HEK293T (cell line): ENCODE data around the gene OR10G3.
"Not testable (repeated sequence)": the region's sequence is repeated elsewhere in the genome, so short reads cannot be mapped to it uniquely, and the experiment has no call there.

Experiments used
- CTCF ChIA-PET: fragments of 350-600 bp; formaldehyde crosslinking; extraction: SDS; loops from one replicate; lab custom pipeline; 2021; ENCODE audit warnings: antibody characterized with exemption, inconsistent platforms; lab: Yijun Ruan, JAX
- POLR2A ChIA-PET: fragments of 350-600 bp; formaldehyde crosslinking; extraction: SDS; loops from one replicate; lab custom pipeline; 2020; ENCODE audit warnings: antibody characterized with exemption, inconsistent platforms; lab: Yijun Ruan, JAX
- DNase-seq: peaks from one replicate; pipeline ENCODE4 v3.0.0; 2012; ENCODE audit warnings: mixed read lengths; ENCODE audit errors: extremely low spot score
- ARNT ChIP-seq: fragments of 450-650 bp; IDR thresholded peaks from 2 replicates; pipeline ENCODE4 v1.6.1; 2017; ENCODE audit warnings: mild to moderate bottlenecking
- BHLHE40 ChIP-seq: fragments of 450-650 bp; IDR thresholded peaks from 2 replicates; pipeline ENCODE4 v1.6.1; 2016; ENCODE audit warnings: mild to moderate bottlenecking, moderate library complexity, borderline replicate concordance
- CTBP1 ChIP-seq: fragments of 450-650 bp; IDR thresholded peaks from 2 replicates; pipeline ENCODE4 v1.6.1; 2016; ENCODE audit warnings: borderline replicate concordance
- ELF4 ChIP-seq: fragments of 450-650 bp; IDR thresholded peaks from 2 replicates; pipeline ENCODE4 v1.6.1; 2017; ENCODE audit warnings: antibody characterized with exemption
- FOXA1 ChIP-seq: fragments of 450-650 bp; IDR thresholded peaks from 2 replicates; pipeline ENCODE4 v1.6.1; 2016; ENCODE audit warnings: mild to moderate bottlenecking
- FOXK2 ChIP-seq: fragments of 450-650 bp; IDR thresholded peaks from 2 replicates; pipeline ENCODE4 v1.6.1; 2016; ENCODE audit warnings: mild to moderate bottlenecking
- FOXM1 ChIP-seq: fragments of 450-650 bp; IDR thresholded peaks from 2 replicates; pipeline ENCODE4 v1.6.1; 2017; ENCODE audit warnings: mild to moderate bottlenecking, borderline replicate concordance
- HDGF ChIP-seq: fragments of 450-650 bp; IDR thresholded peaks from 2 replicates; pipeline ENCODE4 v1.6.1; 2017; ENCODE audit warnings: antibody characterized with exemption, borderline replicate concordance
- L3MBTL2 ChIP-seq: fragments of 450-650 bp; conservative IDR thresholded peaks from 2 replicates; pipeline ENCODE4 v1.6.1; 2016; ENCODE audit warnings: mild to moderate bottlenecking
- LEF1 ChIP-seq: fragments of 450-650 bp; IDR thresholded peaks from 2 replicates; pipeline ENCODE4 v1.6.1; 2017; ENCODE audit warnings: mild to moderate bottlenecking, borderline replicate concordance
- NFRKB ChIP-seq: fragments of 450-650 bp; IDR thresholded peaks from 2 replicates; pipeline ENCODE4 v1.6.1; 2016; ENCODE audit warnings: mild to moderate bottlenecking, moderate library complexity
- SP1 ChIP-seq: fragments of 450-650 bp; IDR thresholded peaks from 2 replicates; pipeline ENCODE4 v1.6.1; 2017
- SUZ12 ChIP-seq: fragments of 450-650 bp; IDR thresholded peaks from 2 replicates; pipeline ENCODE4 v1.6.1; 2016; ENCODE audit warnings: mild to moderate bottlenecking
- TARDBP ChIP-seq: fragments of 450-650 bp; IDR thresholded peaks from 2 replicates; pipeline ENCODE4 v1.6.1; 2016
- ZNF384 ChIP-seq: fragments of 450-650 bp; IDR thresholded peaks from 2 replicates; pipeline ENCODE4 v1.6.1; 2016
- TF ChIP-seq, protein P1 (sequence below): fragments of 450-650 bp; IDR thresholded peaks from 2 replicates; pipeline ENCODE4 v1.6.1; 2016

The OR10G3 gene

DNA sequence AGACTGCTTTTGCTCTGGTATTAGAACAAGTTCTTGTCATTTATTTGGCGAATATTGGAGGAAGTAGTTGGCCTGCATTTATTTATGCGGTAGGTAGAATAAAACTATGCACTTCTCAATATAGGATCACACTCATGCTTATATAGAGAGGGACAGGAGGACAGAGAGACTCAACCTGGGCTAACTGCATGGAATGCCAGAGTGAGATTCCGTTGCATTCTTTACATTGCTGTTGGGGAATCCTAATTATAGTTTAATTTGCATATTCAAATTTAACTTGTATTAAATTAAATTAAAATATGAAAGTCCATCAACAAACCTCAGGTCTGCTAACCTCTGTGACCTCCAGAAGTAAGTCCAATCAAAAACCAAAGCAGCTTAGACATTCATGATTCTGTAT, 26.6 kb downstream of the OR10G3 start:
- no peak for TF ChIP-seq BHLHE40
- TF ChIP-seq CTBP1, result no peak
- TF ChIP-seq ELF4, result no peak
- no peak for TF ChIP-seq NFRKB
- TF ChIP-seq TARDBP, result no peak
- TF ChIP-seq SUZ12, result no peak
- TF ChIP-seq, protein P1, sequence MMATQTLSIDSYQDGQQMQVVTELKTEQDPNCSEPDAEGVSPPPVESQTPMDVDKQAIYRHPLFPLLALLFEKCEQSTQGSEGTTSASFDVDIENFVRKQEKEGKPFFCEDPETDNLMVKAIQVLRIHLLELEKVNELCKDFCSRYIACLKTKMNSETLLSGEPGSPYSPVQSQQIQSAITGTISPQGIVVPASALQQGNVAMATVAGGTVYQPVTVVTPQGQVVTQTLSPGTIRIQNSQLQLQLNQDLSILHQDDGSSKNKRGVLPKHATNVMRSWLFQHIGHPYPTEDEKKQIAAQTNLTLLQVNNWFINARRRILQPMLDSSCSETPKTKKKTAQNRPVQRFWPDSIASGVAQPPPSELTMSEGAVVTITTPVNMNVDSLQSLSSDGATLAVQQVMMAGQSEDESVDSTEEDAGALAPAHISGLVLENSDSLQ, result no peak
- TF ChIP-seq FOXK2, result no peak
- ChIA-PET POLR2A (no interaction called here), CTCF (interaction anchor here (1.7 kb wide), 1 partner anchor 55 kb away, joined by 6 read pairs; no protein-coding TSS in a partner anchor)
- no peak for DNase-seq

DNA sequence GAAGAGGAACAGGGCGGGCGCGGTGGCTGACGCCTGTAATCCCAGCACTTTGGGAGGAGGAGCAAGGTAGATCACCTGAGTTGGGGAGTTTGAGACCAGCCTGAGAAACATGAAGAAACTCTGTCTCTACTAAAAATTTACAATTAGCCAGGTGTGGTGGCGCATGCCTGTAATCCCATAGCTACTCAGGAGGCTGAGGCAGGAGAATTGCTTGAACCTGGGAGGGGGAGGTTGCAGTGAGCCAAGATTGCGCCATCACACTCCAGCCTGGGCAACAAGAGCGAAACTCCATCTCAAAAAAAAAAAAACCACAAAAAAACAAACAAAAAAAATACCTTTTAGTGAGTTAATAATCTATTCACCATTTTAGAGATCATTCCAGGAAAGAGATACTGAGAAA, 35.3 kb downstream of the OR10G3 start:
- CTCF ChIA-PET, POLR2A ChIA-PET, DNase-seq: not testable (repeated sequence)

DNA sequence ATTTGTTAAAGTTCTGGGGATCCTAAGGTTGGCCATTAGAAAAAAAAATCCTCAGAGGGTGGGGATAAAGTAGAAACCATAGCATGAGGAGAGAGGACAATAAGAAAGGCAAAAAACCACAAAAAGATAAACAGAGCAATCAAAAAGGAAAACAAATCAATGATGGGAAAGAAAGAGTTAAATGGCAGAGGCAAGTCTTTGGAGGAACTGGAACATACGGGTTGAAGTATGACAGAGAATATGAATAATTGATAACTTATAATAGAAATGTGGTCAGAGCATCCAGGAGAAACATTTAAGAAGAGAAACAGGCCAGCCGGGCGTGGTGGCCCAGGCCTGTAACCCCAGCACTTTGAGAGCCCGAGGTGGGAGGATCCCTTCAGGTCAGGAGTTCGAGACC, 35.9 kb downstream of the OR10G3 start:
- ChIA-PET CTCF (no interaction called here), POLR2A (no interaction called here)
- DNase-seq, result no peak
- TF ChIP-seq ELF4 (no peak), CTBP1 (no peak), BHLHE40 (no peak), FOXM1 (no peak), TARDBP (no peak), FOXK2 (no peak), FOXA1 (no peak), L3MBTL2 (no peak), ZNF384 (no peak), NFRKB (no peak), ARNT (no peak), SUZ12 (no peak), SP1 (no peak), HDGF (no peak), LEF1 (no peak)
- TF ChIP-seq, protein P1, result no peak

DNA sequence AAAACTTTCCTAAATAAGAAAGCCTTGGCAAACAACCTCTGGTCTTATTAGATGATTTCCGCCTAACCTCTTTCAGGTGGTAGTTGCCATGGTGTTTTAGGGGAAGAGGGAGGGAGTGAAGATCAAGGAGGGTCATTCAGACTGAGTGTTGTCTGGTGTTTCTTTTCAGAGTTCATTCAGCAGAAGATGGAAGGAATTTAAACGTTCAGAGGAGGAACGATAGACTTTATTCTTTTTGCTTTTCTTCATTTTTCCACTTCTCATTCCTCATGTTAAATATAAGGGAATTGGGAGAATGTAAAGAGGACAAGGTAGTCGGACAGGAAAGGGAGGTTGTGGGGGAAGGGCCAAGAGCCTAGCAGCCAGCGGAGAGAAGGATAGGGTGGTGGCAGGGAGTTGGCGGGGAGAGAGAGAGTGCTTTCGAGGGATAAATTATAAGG, 36.3 kb downstream of the OR10G3 start:
- no peak for DNase-seq

DNA sequence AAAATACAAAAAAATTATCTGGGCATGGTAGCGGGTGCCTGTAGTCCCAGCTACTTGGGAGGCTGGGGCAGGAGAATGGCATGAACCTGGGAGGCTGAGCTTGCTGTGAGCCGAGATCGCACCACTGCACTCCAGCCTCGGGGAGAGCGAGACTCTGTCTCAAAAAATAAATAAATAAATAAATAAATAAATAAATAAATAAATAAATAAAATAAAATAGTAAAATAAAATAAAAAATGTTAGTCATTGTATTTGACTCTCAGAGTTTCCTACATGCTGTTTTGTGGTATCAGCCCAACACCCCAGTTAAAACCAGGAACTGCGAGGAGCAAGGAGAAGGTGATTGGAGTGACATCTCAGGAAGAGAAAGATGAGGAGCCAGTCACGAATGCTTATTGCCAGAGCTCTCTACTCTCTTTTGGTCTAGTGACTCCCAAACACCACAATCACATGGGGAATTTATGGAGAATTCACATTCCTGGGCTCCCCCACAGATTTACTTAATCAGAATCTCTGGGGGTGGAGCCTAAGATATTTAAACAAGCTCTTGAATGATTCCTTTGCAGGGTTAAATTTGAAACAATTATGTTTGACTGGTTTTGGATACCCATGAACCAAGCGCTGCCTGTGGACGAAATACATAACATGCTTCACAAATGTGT, 38.3 kb downstream of the OR10G3 start:
- no peak for DNase-seq
- POLR2A ChIA-PET, result interaction anchor here (1.1 to 1.8 kb wide), 2 partner anchors 15 to 30 kb away, joined by 5 to 8 read pairs; partner anchors contain the start of genes METTL3 and SALL2
- CTCF ChIA-PET, result no interaction called here

More for the DNA sequence above, 36.3 kb downstream of the OR10G3 start:
- POLR2A ChIA-PET, result interaction anchor here (1.8 kb wide), 1 partner anchor 32 kb away, joined by 8 read pairs; the partner anchor contains the start of gene METTL3
- CTCF ChIA-PET, result no interaction called here
- TF ChIP-seq, protein P1, result no peak
- TF ChIP-seq CTBP1, result no peak
- no peak for TF ChIP-seq FOXM1
- no peak for TF ChIP-seq SUZ12

More for the DNA sequence above, 38.3 kb downstream of the OR10G3 start:
- TF ChIP-seq ZNF384 (no peak), LEF1 (no peak), SUZ12 (no peak), L3MBTL2 (no peak), ELF4 (no peak), ARNT (no peak), FOXM1 (no peak), NFRKB (no peak), HDGF (no peak), FOXK2 (no peak), CTBP1 (no peak), BHLHE40 (no peak), FOXA1 (no peak), SP1 (no peak), TARDBP (no peak)
- TF ChIP-seq, protein P1, result no peak
